Skeletal muscle tissue (tissue), 4 donors: Measurements from ENCODE around the gene CELF1. TPM values are rescaled to one million over a fixed set of nuclear protein-coding genes. Genes with fewer than 3 reads are reported as not detected.
A peak's percentile ranks its signal among the peaks of the same experiment; 100 is the strongest.
"Not testable (repeated sequence)": the region's sequence is repeated elsewhere in the genome, so short reads cannot be mapped to it uniquely, and the experiment has no call there.

Source experiments
- H3K27ac ChIP-seq: one replicate; pipeline ENCODE4 v1.7.0; 2013; ENCODE audit warnings: mild to moderate bottlenecking, low read depth, low read length, inconsistent platforms
- H3K27me3 ChIP-seq, 3 donors: one replicate each; pipeline ENCODE4 v1.7.0; 2013; ENCODE audit warnings: low read length in 3 of 3; ENCODE audit not compliant: control insufficient read depth in 3 of 3, insufficient read depth in 3 of 3
- H3K36me3 ChIP-seq, 3 donors: one replicate each; pipeline ENCODE4 v1.7.0; 2013; ENCODE audit warnings: low read length in 3 of 3; ENCODE audit not compliant: control insufficient read depth in 3 of 3, insufficient read depth in 3 of 3
- H3K4me1 ChIP-seq, 3 donors: one replicate each; pipeline ENCODE4 v1.7.0; 2013; ENCODE audit warnings: low read length in 3 of 3, mild to moderate bottlenecking in 3 of 3; ENCODE audit not compliant: control insufficient read depth in 3 of 3, insufficient read depth in 3 of 3
- H3K4me3 ChIP-seq, 3 donors: one replicate each; pipeline ENCODE4 v1.7.0; 2013; ENCODE audit warnings: low read length in 3 of 3
- H3K9ac ChIP-seq, 3 donors: one replicate each; pipeline ENCODE4 v1.7.0; 2013; ENCODE audit warnings: low read length in 3 of 3, mild to moderate bottlenecking in 3 of 3, moderate library complexity in 2 of 3, low read depth in 1 of 3
- H3K9me3 ChIP-seq, 3 donors: one replicate each; pipeline ENCODE4 v1.7.0; 2013; ENCODE audit warnings: low read length in 3 of 3; ENCODE audit not compliant: control insufficient read depth in 3 of 3
- total RNA-seq: library from RNA; depleted of rRNA; stranded (reverse); fragments of >200 nt; gene quantifications from one replicate; pipeline ENCODE4 v1.2.3, GENCODE V29; 2014
- donor health status: Osteomylitis.

The CELF1 gene
- total RNA-seq, 1 donor from 2014 or later: 74.6 TPM

DNA sequence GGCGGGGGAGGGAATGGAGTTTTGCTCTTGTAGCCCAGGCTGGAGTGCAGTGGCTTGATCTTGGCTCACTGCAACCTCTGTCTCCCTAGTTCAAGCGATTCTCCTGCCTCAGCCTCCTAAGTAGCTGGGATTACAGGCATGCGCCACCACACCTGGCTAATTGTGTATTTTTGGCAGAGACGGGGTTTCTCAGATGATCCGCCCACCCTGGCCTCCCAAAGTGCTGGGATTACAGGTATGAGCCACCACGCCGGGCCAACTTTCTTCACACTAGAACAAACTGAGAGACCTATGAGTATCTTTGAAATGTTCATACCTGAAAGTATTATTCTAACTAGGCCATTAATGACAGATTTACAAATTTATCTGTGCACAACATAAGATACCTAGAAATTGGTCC is 6.7 kb downstream of the CELF1 start:
- peaks cover 28 to 34% (median 30%) of the 10 kb centered on the region in 3 donors for H3K4me1 ChIP-seq
- H3K9me3 ChIP-seq, H3K27ac ChIP-seq, H3K36me3 ChIP-seq, H3K9ac ChIP-seq, H3K4me3 ChIP-seq, H3K27me3 ChIP-seq: not testable (repeated sequence)

DNA sequence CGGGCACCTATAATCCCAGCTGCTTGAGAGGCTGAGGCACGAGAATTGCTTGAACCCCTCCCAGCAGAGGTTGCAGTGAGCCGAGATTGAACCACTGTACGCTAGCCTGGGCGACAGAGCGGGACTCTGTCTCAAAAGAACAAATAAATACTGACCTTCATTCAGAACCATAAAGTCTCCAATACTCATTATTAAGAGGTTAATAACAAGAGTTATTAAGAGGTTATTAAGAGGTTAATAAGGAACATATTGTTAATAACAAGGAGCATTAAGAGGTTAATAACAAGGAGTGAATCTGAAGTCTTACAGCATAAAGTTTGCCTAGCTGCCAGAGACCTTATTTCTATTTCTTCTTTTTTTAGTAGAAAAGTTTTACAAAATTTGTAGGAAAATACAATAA is 7.6 kb downstream of the CELF1 start:
- Histone ChIP-seq H3K27me3 (no peaks in the 10 kb centered on the region), H3K36me3 (no peaks in the 10 kb centered on the region), H3K9me3 (no peaks in the 10 kb centered on the region), H3K4me3 (no peak overlapping the region), H3K4me1 (peaks cover 26 to 30% (median 28%) of the 10 kb centered on the region in 3 donors), H3K9ac (no peak overlapping the region), H3K27ac (no peak overlapping the region)

DNA sequence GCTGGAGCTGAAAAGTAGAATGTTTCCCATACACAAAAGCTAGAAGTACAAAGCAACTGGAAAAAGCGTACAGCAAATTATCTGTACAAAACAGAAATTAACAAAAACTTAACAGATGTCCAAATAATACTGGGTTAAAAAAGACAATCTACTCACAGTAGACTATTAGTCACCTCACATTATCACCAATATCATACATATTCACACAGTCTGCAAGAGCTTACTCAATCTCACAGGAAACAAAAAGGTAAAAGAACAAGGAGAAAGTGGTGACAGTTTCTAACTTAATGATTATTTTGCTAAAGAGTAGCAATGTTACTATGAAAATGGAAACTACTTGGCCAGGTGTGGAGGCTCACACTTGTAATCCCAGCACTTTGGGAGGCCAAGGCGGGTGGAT is 11.9 kb downstream of the CELF1 start:
- Histone ChIP-seq H3K4me3 (no peak overlapping the region), H3K9ac (no peak overlapping the region), H3K27ac (no peak overlapping the region), H3K27me3 (no peaks in the 10 kb centered on the region), H3K9me3 (no peaks in the 10 kb centered on the region), H3K4me1 (peaks cover 28 to 36% (median 31%) of the 10 kb centered on the region in 3 donors), H3K36me3 (no peaks in the 10 kb centered on the region)

DNA sequence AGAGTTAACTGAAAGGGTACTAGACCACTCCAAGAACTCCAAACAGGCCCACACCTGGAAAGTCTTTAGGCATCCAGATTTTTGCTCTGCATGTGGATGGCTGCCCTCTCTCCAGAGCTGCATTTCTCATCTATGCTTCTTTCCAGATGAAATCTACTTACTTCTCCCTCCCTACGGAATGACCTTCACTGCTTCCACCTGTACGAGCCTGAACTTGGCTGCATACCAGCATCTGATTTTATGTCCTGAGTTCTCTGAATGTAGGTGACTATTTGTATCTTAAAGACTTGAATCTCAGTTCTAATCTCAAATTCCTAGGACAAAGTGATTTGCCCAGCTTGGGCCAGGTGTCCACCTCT is 13.3 kb downstream of the CELF1 start:
- Histone ChIP-seq H3K9ac (no peak overlapping the region), H3K27me3 (no peaks in the 10 kb centered on the region), H3K36me3 (no peaks in the 10 kb centered on the region), H3K4me3 (no peak overlapping the region), H3K4me1 (peaks cover 28 to 37% (median 31%) of the 10 kb centered on the region in 3 donors), H3K9me3 (no peaks in the 10 kb centered on the region), H3K27ac (no peak overlapping the region)

DNA sequence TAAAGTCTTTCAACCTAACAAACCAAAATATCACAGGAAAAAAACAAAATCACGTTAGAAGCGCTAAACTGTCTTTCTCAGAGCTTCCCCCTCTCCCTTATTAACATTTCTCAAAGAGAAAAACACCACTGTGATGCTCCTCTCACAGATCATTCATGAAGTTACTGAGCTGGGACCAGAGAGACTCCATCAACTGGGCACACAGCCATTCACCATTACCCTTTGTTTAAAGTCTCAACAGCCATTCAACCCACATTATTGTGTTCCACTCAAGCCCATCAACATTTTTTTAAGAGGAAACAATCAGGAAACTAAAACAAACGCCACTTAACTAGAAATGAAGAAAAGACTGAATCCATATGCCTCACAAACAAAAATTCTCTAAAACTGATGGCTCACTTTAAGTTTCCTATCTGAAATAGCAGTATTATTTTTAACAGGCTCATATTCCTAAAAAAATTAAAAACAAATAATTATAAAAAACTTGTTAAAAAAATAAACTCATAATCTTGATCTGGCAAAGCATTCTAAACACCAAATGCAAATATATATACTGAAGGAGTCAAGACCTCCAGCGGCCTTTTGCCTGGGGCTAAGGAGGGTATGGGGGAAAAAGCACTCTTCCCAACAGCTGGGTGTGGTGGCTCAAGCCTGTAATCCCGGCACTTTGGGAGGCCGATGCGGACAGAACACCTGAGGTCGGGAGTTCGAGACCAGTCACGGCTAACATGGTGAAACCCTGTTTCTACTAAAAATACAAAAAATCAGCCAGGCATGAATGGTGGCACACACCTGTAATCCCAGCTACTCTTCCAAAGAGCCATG is 14.0 kb downstream of the CELF1 start:
- Histone ChIP-seq H3K9me3 (no peaks in the 10 kb centered on the region), H3K27ac (no peak overlapping the region), H3K9ac (no peak overlapping the region), H3K4me1 (peaks cover 26 to 31% (median 27%) of the 10 kb centered on the region in 3 donors), H3K4me3 (no peak overlapping the region), H3K36me3 (no peaks in the 10 kb centered on the region), H3K27me3 (no peaks in the 10 kb centered on the region)

DNA sequence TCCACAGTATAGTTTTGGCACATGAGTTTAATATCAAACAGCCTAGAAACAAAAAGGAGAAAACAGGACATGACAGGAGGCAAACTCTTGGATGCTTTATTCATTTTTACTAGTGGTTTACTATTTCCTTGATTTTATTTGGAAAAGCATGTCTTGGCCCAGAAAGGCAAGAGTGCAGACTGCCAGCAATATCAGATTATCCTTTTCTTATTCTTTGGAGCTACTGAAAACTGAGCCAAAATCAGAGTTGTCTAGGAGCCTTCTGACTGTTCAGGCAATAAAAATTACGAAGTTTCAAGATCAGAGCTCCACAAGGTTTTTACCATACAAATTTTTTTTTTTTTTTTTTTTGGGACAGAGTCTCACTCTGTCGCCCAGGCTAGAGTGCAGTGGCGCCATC is 16.0 kb downstream of the CELF1 start:
- Histone ChIP-seq H3K9ac (no peak overlapping the region), H3K4me1 (peaks cover 27 to 40% (median 30%) of the 10 kb centered on the region in 3 donors), H3K27ac (no peak overlapping the region), H3K27me3 (no peaks in the 10 kb centered on the region), H3K4me3 (no peak overlapping the region), H3K36me3 (no peaks in the 10 kb centered on the region), H3K9me3 (no peaks in the 10 kb centered on the region)

DNA sequence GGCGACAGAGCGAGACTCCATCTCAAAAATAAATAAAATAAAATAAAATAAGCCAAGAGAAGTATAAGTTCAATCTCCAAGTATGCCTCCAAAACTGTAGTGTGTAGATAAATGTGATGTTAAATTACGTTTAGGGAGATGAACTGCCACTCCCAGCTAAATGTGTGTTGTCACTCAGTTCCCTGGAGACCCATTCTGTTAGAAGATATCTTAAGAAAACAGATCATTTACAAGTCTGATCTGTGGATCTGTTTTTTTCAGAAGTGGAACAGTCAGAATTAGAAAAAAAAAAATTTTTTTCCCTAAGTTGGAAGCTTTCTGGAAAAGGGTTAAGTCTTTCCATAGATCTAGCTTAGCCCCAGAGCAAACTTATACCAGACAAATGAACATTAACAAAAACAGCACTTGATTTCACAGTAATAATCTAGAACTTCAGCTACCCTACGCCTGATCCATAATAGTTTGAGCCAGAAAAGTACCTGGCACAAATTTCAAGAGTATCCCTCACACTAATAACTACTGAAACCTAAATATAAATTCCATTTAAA is 18.2 kb downstream of the CELF1 start:
- Histone ChIP-seq H3K4me3 (no peak overlapping the region), H3K4me1 (peaks cover 13 to 37% (median 22%) of the 10 kb centered on the region in 3 donors), H3K9me3 (no peaks in the 10 kb centered on the region), H3K9ac (no peak overlapping the region), H3K27ac (no peak overlapping the region), H3K27me3 (no peaks in the 10 kb centered on the region), H3K36me3 (no peaks in the 10 kb centered on the region)

DNA sequence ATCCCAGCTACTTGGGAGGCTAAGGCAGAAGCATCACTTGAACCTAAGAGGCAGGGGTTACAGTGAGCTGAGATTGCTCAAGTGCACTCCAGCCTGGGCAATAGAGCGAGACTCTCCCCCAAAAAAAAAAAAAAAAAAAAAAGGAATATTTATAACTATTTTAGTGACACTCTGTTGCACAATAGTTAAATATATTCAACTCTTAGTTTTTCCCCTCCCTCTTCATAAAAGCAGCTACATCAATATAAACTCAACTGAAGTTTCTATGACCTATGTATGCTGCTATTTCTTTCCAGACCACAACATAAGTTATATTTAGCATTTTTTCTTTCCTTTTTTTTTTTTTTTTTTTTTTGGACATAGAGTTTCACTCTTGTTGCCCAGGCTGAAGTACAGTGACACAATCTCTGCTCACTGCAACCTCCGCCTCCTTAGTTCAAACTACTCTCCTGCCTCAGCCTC is 19.2 kb downstream of the CELF1 start:
- Histone ChIP-seq H3K9ac (no peak overlapping the region), H3K4me3 (no peak overlapping the region), H3K27me3 (no peaks in the 10 kb centered on the region), H3K9me3 (no peaks in the 10 kb centered on the region), H3K4me1 (peaks cover 7 to 30% (median 15%) of the 10 kb centered on the region in 3 donors), H3K27ac (no peak overlapping the region), H3K36me3 (no peaks in the 10 kb centered on the region)

DNA sequence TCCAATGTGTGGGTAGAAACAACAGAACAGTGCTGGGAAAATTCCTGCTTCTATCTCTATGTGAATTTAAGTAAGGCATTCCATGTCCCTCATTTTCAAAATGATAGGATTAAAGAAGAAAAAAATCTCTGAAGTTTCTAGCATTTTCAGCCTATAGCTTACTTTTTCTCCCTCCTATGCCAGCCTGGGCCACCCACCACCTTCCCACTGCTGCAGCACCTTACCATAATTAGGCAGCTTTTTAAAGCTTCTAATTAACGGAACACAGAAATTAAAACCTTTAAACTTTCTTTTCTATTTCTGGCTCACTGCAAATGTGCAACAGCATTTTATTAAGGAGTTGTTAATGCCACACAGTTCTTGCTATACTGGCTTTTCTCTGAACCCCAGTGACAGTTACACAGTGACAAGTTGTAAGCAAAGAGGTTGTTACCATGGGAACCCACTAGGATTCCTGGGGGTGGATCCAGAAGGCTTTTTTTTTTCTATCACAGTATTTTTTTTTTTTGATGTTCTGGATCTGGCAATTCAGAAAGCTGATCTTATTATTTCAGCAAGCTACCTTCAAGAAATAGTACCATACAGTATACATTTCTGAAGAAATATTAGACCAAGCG is 20.2 kb downstream of the CELF1 start:
- peaks cover 7 to 30% (median 15%) of the 10 kb centered on the region in 3 donors for H3K4me1 ChIP-seq
- no peak overlapping the region for H3K4me3 ChIP-seq
- H3K27ac ChIP-seq: no peak overlapping the region
- peak overlapping the region in 1 of 3 donors; percentile 25 for H3K9ac ChIP-seq
- no peaks in the 10 kb centered on the region for H3K9me3 ChIP-seq
- H3K27me3 ChIP-seq: no peaks in the 10 kb centered on the region
- H3K36me3 ChIP-seq: no peaks in the 10 kb centered on the region

DNA sequence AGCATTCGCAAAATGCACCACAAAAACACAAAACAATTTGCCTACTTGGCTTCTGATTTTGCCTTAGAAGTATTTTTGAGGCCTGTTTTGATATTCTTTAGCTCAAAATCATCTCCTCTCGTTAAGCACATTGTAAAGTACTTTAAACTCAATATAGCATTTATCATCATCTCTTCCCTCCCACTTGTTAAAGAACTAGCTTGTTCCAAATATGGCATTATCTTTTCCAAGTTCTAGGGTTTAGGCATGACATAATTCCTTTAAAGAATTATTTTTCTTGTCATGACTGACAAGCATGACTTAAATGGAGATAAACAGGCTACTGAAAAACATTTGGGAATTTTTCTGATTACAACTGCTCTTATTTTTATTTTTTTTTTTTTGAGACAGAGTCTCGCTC is 21.3 kb downstream of the CELF1 start:
- Histone ChIP-seq H3K9ac (no peak overlapping the region), H3K27me3 (no peaks in the 10 kb centered on the region), H3K27ac (no peak overlapping the region), H3K4me3 (no peak overlapping the region), H3K4me1 (peaks cover 7 to 23% (median 17%) of the 10 kb centered on the region in 3 donors), H3K36me3 (no peaks in the 10 kb centered on the region), H3K9me3 (no peaks in the 10 kb centered on the region)
